Ecto neural progenitor cell (in vitro differentiated cells): ENCODE data around the gene ASPA.
"Not testable (repeated sequence)": the region's sequence is repeated elsewhere in the genome, so short reads cannot be mapped to it uniquely, and the experiment has no call there.

Experiments
- DNase-seq: peaks from one replicate; pipeline ENCODE4 v3.0.0-alpha.2; 2018; ENCODE audit warnings: low spot score

Gene ASPA

GRCh38 chr17:3507869-3508268, 32.1 kb downstream of the ASPA start:
- no peak for DNase-seq

- no peak for DNase-seq
Observed at GRCh38 chr17:3510090-3510489, 34.3 kb downstream of the ASPA start.

GRCh38 chr17:3511852-3512504, 36.2 kb downstream of the ASPA start:
- DNase-seq, result no peak

GRCh38 chr17:3512505-3513171, 36.8 kb downstream of the ASPA start:
- peak; percentile 79 for DNase-seq

GRCh38 chr17:3513305-3514035, 37.7 kb downstream of the ASPA start:
- no peak for DNase-seq

- DNase-seq, result not testable (repeated sequence)
Observed at GRCh38 chr17:3514167-3514566, 38.4 kb downstream of the ASPA start.

GRCh38 chr17:3514873-3515272, 39.1 kb downstream of the ASPA start:
- no peak for DNase-seq

GRCh38 chr17:3519472-3519871, 43.7 kb downstream of the ASPA start:
- not testable (repeated sequence) for DNase-seq

GRCh38 chr17:3524024-3524423, 48.2 kb downstream of the ASPA start:
- no peak for DNase-seq

GRCh38 chr17:3526491-3526890, 50.7 kb downstream of the ASPA start:
- no peak for DNase-seq

GRCh38 chr17:3526971-3527370, 51.2 kb downstream of the ASPA start:
- no peak for DNase-seq

GRCh38 chr17:3527468-3527867, 51.7 kb downstream of the ASPA start:
- DNase-seq, result no peak

GRCh38 chr17:3527896-3528295, 52.1 kb downstream of the ASPA start:
- no peak for DNase-seq

- DNase-seq, result no peak
Observed at GRCh38 chr17:3528403-3528851, 52.6 kb downstream of the ASPA start.

GRCh38 chr17:3528880-3529511, 53.2 kb downstream of the ASPA start:
- peak; percentile 71 for DNase-seq

- peak; percentile 89 for DNase-seq
Observed at GRCh38 chr17:3529817-3530741, 54.3 kb downstream of the ASPA start.

GRCh38 chr17:3531266-3532101, 55.7 kb downstream of the ASPA start:
- peak; percentile 64 for DNase-seq

GRCh38 chr17:3532106-3532858, 56.5 kb downstream of the ASPA start:
- DNase-seq, result peak; percentile 49

- peak; percentile 49 for DNase-seq
Observed at GRCh38 chr17:3532859-3533142, 57.0 kb downstream of the ASPA start.

- DNase-seq, result no peak
Observed at GRCh38 chr17:3533752-3534151, 58.0 kb downstream of the ASPA start.
